ENCODE measurements around the gene HIPK1. TPM values are rescaled to one million over a fixed set of nuclear protein-coding genes. Genes with fewer than 3 reads are reported as not detected.

HIPK1 gene
- total and polyA plus RNA-seq, 9 donors = 17.1 to 29.8 (median 27.4) TPM

DNA sequence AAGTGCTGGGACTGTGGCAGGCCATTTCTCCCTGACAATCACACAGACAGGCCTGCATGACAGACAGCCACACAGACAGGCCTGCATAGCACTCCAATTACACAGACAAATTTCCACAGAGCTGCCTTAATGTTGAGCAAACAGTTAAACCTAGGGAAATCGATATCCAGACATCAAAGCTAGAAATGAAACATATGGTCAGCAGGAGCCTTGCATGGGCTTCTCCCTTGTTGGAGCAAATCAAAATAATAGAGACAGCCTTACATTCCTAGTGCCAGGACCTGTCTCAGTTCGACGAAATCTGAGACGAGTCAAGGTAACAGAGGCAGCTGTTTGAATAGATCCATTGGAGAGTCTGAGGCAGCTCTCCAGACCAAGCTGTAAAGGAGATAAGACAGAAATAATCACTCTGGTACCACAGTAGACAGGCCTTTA lies 92.6 kb downstream of the HIPK1 start:
- WGBS (ENCODE audit: insufficient coverage) = 17% methylated on average over 1 of the region's 4 CpGs
- H3K4me1 ChIP-seq (ENCODE audit: control insufficient read depth, insufficient read depth, low read length) = peaks cover 29% of the 10 kb centered on the region
- peak; percentile 30 for DNase-seq
- no peaks in the 10 kb centered on the region for H3K27me3 ChIP-seq (ENCODE audit: control insufficient read depth, insufficient read depth, low read length)
- H3K9me3 ChIP-seq (replicated peaks; ENCODE audit: control insufficient read depth, low read depth, low read length) = no peaks in the 10 kb centered on the region
- H3K4me3 ChIP-seq (ENCODE audit: low read length) = no peak overlapping the region
- H3K36me3 ChIP-seq (ENCODE audit: control insufficient read depth, insufficient read depth, low read length) = no peaks in the 10 kb centered on the region
- peak overlapping the region; percentile 47 for H3K27ac ChIP-seq (ENCODE audit: low read length)

DNA sequence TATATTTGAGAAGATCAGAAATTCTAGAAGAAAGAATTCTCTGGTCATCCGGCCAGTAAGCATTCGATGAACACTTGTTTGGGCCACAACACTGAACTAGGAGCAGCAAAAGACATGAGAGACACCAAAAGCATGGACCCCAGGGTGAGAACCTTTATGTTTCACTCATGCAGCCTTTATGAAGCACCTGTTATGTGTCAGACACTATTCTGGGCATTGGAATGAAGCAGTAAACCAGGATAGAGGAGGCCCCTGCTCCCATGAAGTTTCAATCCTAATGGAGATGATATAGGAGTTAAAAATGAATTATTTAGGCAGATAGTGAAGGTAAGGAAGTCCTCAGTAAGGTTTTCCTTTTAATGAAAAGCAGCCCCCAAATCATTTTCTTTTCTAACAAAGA lies 93.8 kb downstream of the HIPK1 start:
- Histone ChIP-seq H3K4me1 (ENCODE audit: control insufficient read depth, insufficient read depth, low read length) (peaks cover 29% of the 10 kb centered on the region), H3K9me3 (replicated peaks; ENCODE audit: control insufficient read depth, low read depth, low read length) (no peaks in the 10 kb centered on the region), H3K36me3 (ENCODE audit: control insufficient read depth, insufficient read depth, low read length) (no peaks in the 10 kb centered on the region), H3K27ac (ENCODE audit: low read length) (peak overlapping the region; percentile 57), H3K4me3 (ENCODE audit: low read length) (no peak overlapping the region), H3K27me3 (ENCODE audit: control insufficient read depth, insufficient read depth, low read length) (no peaks in the 10 kb centered on the region)
- DNase-seq = peak; percentile 37
- 79% methylated on average over 2 of the region's 2 CpGs for WGBS (ENCODE audit: insufficient coverage)

DNA sequence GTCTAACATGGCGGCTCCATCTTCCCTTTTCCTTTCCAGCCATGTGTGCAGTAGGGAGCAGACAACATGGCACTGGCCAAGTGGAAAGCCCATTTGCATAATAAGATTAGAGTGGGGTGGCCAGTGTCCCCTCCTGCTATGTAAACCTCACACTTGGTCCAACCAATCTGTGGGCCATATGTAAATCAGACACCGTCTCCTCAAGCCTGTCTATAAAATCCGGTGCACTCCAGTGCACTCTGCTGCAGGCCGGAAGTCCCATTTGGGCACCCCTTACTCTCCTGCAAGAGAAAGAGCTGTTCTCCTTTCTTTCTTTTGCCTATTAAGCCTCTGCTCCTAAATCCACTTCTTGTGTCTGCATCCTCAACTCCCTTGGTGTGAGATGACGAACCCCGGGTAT lies 94.3 kb downstream of the HIPK1 start:
- Histone ChIP-seq H3K27ac (ENCODE audit: low read length) (peak overlapping the region; percentile 57), H3K36me3 (ENCODE audit: control insufficient read depth, insufficient read depth, low read length) (no peaks in the 10 kb centered on the region), H3K4me1 (ENCODE audit: control insufficient read depth, insufficient read depth, low read length) (peaks cover 29% of the 10 kb centered on the region), H3K9me3 (replicated peaks; ENCODE audit: control insufficient read depth, low read depth, low read length) (no peaks in the 10 kb centered on the region), H3K27me3 (ENCODE audit: control insufficient read depth, insufficient read depth, low read length) (no peaks in the 10 kb centered on the region), H3K4me3 (ENCODE audit: low read length) (no peak overlapping the region)
- peak; percentile 41 for DNase-seq
- WGBS (ENCODE audit: insufficient coverage) = 64% methylated on average over 2 of the region's 6 CpGs

DNA sequence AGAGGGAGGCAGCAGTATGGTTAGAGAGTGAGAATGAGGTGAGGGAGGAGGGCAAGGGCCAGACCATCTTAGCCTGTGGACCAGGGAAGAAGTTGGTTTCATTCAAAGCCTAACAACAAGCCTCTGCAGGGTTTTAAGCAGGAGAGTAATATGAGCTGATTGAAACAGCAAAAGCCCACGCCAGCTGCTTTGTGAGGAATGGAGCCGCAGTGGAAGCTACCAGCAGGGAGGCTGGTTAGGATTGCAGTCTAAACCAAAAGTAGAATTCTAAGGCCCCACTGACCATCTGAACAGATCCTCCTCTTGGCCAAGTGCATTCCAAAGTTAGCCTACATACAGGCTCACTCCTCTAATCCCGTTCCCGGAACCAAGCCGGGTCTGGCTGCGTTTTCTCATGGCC lies 94.9 kb downstream of the HIPK1 start:
- no peaks in the 10 kb centered on the region for H3K9me3 ChIP-seq (replicated peaks; ENCODE audit: control insufficient read depth, low read depth, low read length)
- peak; percentile 73 for DNase-seq

DNA sequence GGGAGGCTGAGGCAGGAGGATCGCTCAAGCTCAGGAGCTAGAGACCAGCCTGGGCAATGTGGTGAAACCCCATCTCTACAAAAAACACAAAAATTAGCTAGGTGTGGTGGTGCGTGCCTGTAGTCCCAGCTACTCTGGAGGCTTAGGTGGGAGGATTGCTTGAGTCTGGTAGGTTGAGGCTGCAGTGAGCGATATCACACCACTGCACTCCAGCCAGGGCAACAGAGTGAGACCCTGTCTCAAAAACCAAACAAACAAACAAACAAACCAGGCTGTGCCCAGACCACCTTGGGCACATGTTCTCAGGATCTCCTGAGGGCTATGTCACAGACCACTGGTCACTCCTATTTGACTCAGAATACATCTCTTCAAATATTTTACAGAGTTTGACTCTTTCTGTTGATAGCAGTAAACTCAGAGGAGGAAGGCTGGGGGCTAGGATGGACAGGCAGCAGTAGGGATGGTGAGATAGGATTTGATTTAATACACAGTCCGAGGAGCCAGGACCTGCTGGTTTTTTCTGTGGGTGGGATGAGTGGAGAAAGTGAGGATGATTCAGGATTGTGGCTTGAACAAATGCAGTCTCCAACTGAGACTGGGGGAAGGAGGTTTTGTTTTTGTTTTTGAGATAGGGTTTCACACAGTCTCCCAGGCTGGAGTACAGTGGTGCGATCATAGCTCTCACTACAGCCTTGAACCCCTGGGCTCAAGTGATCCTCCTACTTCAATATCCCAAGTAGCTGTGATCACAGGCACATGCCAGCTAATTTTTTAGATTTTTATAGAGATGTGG lies 96.7 kb downstream of the HIPK1 start:
- no peaks in the 10 kb centered on the region for H3K27me3 ChIP-seq (ENCODE audit: control insufficient read depth, insufficient read depth, low read length)
- no peak overlapping the region for H3K4me3 ChIP-seq (ENCODE audit: low read length)
- no peaks in the 10 kb centered on the region for H3K36me3 ChIP-seq (ENCODE audit: control insufficient read depth, insufficient read depth, low read length)
- no peak overlapping the region for H3K27ac ChIP-seq (ENCODE audit: low read length)
- H3K9me3 ChIP-seq (replicated peaks; ENCODE audit: control insufficient read depth, low read depth, low read length) = no peaks in the 10 kb centered on the region
- 71% methylated on average over 1 of the region's 5 CpGs for WGBS (ENCODE audit: insufficient coverage)
- peaks cover 27% of the 10 kb centered on the region for H3K4me1 ChIP-seq (ENCODE audit: control insufficient read depth, insufficient read depth, low read length)
- no peak for DNase-seq

More for the DNA sequence above, 94.9 kb downstream of the HIPK1 start:
- H3K4me3 ChIP-seq (ENCODE audit: low read length) = no peak overlapping the region
- no peaks in the 10 kb centered on the region for H3K36me3 ChIP-seq (ENCODE audit: control insufficient read depth, insufficient read depth, low read length)
- no CpG with 5 or more reads among the region's 6 CpGs for WGBS (ENCODE audit: insufficient coverage)
- H3K27ac ChIP-seq (ENCODE audit: low read length) = peak overlapping the region; percentile 71
- H3K4me1 ChIP-seq (ENCODE audit: control insufficient read depth, insufficient read depth, low read length) = peaks cover 29% of the 10 kb centered on the region
- H3K27me3 ChIP-seq (ENCODE audit: control insufficient read depth, insufficient read depth, low read length) = no peaks in the 10 kb centered on the region

DNA sequence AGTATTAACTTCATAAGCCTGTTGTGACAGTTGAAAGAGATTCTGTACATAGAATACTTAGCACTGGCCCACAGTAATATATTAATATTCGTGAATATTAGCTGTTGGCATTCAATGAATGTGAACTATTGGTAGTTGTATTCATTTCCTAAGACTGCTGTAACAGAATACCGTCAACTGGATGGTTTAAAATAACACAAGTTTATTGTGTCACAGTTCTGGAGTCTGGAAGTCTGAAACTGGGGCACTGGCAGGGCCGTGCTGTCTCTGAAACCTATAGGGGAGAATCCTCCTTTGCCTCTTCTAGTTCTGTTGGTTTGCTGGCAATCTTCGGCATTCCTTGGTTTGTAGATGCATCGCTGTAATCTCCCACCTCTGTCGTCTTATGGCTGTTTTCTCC lies 97.7 kb downstream of the HIPK1 start:
- Histone ChIP-seq H3K4me3 (ENCODE audit: low read length) (no peak overlapping the region), H3K27me3 (ENCODE audit: control insufficient read depth, insufficient read depth, low read length) (no peaks in the 10 kb centered on the region), H3K36me3 (ENCODE audit: control insufficient read depth, insufficient read depth, low read length) (no peaks in the 10 kb centered on the region), H3K4me1 (ENCODE audit: control insufficient read depth, insufficient read depth, low read length) (peaks cover 21% of the 10 kb centered on the region), H3K27ac (ENCODE audit: low read length) (peak overlapping the region; percentile 35), H3K9me3 (replicated peaks; ENCODE audit: control insufficient read depth, low read depth, low read length) (no peaks in the 10 kb centered on the region)
- no peak for DNase-seq
- WGBS (ENCODE audit: insufficient coverage) = no CpG with 5 or more reads among the region's 6 CpGs

Other genes starting within 250 kb of the HIPK1 start
- 10.9 TPM for gene PHTF1, start 169.8 kb upstream of the HIPK1 start, total RNA-seq
- 10 to 100 TPM; 10.1 to 15.9 (median 11.6) TPM for gene PHTF1, start 169.8 kb upstream of the HIPK1 start, polyA plus RNA-seq (ENCODE audit: insufficient read depth in 1 of 8, insufficient read length in 8 of 8, low replicate concordance in 1 of 8)
- 11.9 TPM for gene RSBN1, start 116.8 kb upstream of the HIPK1 start, total RNA-seq
- gene RSBN1, start 116.8 kb upstream of the HIPK1 start, polyA plus RNA-seq (ENCODE audit: insufficient read depth in 1 of 8, insufficient read length in 8 of 8, low replicate concordance in 1 of 8) = 10 to 100 TPM in 7 of 8 donors, 1 to 10 TPM in 1; 9.9 to 15.3 (median 11.1) TPM
- 0.35 TPM for gene PTPN22, start 57.6 kb upstream of the HIPK1 start, total RNA-seq
- under 1 TPM; 0.20 to 0.65 (median 0.41) TPM for gene PTPN22, start 57.6 kb upstream of the HIPK1 start, polyA plus RNA-seq (ENCODE audit: insufficient read depth in 1 of 8, insufficient read length in 8 of 8, low replicate concordance in 1 of 8)
- 0.75 TPM for gene BCL2L15, start 41.7 kb upstream of the HIPK1 start, total RNA-seq
- 1 to 10 TPM in 1 of 8 donors, under 1 TPM in 7; 0.16 to 1.6 (median 0.56) TPM for gene BCL2L15, start 41.7 kb upstream of the HIPK1 start, polyA plus RNA-seq (ENCODE audit: insufficient read depth in 1 of 8, insufficient read length in 8 of 8, low replicate concordance in 1 of 8)
- 20.2 TPM for gene AP4B1, start 24.5 kb upstream of the HIPK1 start, total RNA-seq
- gene AP4B1, start 24.5 kb upstream of the HIPK1 start, polyA plus RNA-seq (ENCODE audit: insufficient read depth in 1 of 8, insufficient read length in 8 of 8, low replicate concordance in 1 of 8) = 10 to 100 TPM; 18.5 to 34.0 (median 23.3) TPM
- 5.2 TPM for gene DCLRE1B, start 24.0 kb upstream of the HIPK1 start, total RNA-seq
- gene DCLRE1B, start 24.0 kb upstream of the HIPK1 start, polyA plus RNA-seq (ENCODE audit: insufficient read depth in 1 of 8, insufficient read length in 8 of 8, low replicate concordance in 1 of 8) = 10 to 100 TPM in 1 of 8 donors, 1 to 10 TPM in 7; 7.8 to 11.6 (median 9.0) TPM
- gene OLFML3, start 50.1 kb downstream of the HIPK1 start, total RNA-seq = 194 TPM
- 100 to 1,000 TPM; 114 to 220 (median 182) TPM for gene OLFML3, start 50.1 kb downstream of the HIPK1 start, polyA plus RNA-seq (ENCODE audit: insufficient read depth in 1 of 8, insufficient read length in 8 of 8, low replicate concordance in 1 of 8)
- gene SYT6, start 224.5 kb downstream of the HIPK1 start, total RNA-seq = 0.40 TPM
- 1 to 10 TPM in 7 of 8 donors, under 1 TPM in 1; 0.85 to 1.5 (median 1.3) TPM for gene SYT6, start 224.5 kb downstream of the HIPK1 start, polyA plus RNA-seq (ENCODE audit: insufficient read depth in 1 of 8, insufficient read length in 8 of 8, low replicate concordance in 1 of 8)